ENCODE measurements around the gene POU2F3. TPM values are rescaled to one million over a fixed set of nuclear protein-coding genes. Genes with fewer than 3 reads are reported as not detected.
"Not testable (repeated sequence)": the region's sequence is repeated elsewhere in the genome, so short reads cannot be mapped to it uniquely, and the experiment has no call there.

Gene POU2F3
- total RNA-seq, 1 donor from 2014 or later = not detected

DNA sequence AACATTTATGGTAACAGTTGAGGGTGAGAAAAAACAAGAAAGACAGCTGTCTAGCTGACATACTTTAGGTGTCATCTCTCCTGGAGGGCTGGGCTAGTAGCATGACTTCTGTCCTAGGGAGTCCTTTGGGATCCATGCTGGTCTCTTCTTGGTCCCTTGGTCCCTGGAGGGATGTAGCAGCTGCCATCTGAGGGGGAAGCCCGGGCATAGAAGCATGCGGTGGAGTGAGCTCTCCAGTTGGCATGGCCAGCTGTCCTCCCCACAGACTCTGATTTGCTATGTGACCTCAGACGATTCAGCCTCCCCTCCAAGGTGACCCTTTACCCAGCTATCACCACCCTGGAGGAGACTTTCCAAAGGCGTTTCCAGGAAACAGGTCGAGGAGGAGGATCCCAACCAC is 28.7 kb downstream of the POU2F3 start:
- intact Hi-C loops (cut with DNase I) = no loop called here
- no peak for ATAC-seq
- no peak for DNase-seq (ENCODE audit: low spot score)

- intact Hi-C loops (cut with DNase I) = no loop called here
- DNase-seq (ENCODE audit: low spot score) (no peak), ATAC-seq (no peak)
These were observed 30.4 kb downstream of the POU2F3 start for GRCh38 chr11:120270386-120270785.

DNA sequence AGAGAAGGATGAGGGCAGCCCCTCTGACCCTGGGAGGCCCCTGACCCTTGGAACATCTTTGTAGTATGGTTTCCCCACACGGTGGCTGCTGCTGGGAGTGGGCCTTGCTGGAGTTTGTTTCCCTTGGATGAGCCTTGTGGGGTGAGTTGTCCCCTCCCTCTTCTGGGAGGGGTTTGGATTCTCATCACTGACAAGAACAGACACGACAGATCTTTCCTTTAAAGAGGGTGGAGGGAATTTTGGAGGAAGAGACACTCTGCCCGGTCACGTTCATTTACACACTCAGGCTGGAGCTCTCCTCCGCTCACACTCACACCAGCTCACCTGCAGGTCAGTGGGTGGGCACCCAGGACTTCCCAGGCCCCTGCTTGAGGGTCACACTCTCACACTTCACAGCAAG is 31.7 kb downstream of the POU2F3 start:
- DNase-seq (ENCODE audit: low spot score) (no peak), ATAC-seq (no peak)
- intact Hi-C loops (cut with DNase I) = no loop called here

GRCh38 chr11:120272303-120272702 is 32.4 kb downstream of the POU2F3 start:
- no peak for DNase-seq (ENCODE audit: low spot score)
- ATAC-seq = no peak
- intact Hi-C loops (cut with DNase I) = no loop called here

DNA sequence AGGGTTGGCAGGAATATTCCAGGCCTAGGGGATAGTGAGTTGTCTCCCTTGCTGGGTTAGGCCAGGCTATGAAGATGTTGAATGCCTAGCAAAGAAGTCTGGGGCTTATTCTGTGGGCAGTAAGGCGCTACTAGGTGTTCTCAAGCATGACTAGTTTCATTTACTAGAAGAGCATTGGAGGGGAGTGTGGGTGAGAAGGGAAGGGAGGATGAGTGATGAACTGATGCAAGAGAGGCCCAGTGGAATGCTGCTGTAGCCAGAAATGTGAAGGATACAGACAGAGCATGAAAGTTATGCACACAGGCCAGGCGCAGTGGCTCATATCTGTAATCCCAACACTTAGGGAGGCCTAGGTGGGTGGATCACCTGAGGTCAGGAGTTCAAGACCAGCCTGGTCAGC is 33.5 kb downstream of the POU2F3 start:
- intact Hi-C loops (cut with DNase I) = no loop called here
- ATAC-seq = no peak
- no peak for DNase-seq (ENCODE audit: low spot score)

DNA sequence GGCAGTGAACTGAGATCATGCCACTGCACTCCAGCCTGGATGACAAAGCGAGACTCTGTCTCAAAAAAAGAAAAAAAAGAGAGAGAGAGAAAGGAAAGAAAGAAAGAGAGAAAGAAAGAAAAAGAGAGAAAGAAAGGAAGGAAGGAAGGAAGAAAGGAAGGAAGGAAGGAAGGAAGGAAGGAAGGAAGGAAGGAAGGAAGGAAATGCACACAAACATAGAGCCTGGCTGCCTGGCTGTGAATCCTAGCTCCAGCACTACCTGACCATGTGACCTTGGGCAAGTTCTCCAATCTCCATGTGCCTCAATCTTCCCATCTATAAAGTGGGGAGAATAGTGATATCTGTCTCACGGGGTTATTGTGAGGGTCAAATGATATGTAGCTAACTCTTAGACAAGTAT is 34.0 kb downstream of the POU2F3 start:
- DNase-seq (ENCODE audit: low spot score); ATAC-seq: not testable (repeated sequence)

DNA sequence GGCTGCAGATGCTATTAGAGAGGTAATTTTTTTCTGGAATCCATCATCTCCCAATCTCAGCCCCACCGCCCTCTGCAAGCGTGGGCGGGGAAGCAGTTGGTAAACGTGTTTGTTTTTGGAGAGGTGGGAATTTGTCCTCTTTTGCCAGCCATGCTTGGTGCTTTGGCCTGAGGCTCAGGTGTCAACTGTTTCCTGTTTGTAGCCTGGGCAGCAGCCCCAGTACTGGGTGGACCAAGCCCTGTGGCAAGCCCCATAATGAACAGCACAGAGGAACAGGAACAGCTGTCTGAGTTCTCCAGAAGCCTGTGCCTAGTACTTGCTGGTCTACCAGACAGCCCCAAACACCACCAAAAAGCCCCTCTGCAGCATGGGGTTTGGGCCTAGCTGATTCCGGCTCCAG is 39.6 kb downstream of the POU2F3 start:
- no peak for DNase-seq (ENCODE audit: low spot score)
- intact Hi-C loops (cut with DNase I) = no loop called here
- no peak for ATAC-seq

More for the DNA sequence above, 34.0 kb downstream of the POU2F3 start:
- intact Hi-C loops (cut with DNase I) = not testable (repeated sequence)

- no peak for ATAC-seq
- intact Hi-C loops (cut with DNase I) = no loop called here
These were observed 40.7 kb downstream of the POU2F3 start for GRCh38 chr11:120280600-120281051.

GRCh38 chr11:120281143-120281795 is 41.3 kb downstream of the POU2F3 start:
- ATAC-seq (no peak), DNase-seq (ENCODE audit: low spot score) (no peak)
- intact Hi-C loops (cut with DNase I) = no loop called here

More at GRCh38 chr11:120280600-120281051, 40.7 kb downstream of the POU2F3 start:
- no peak for DNase-seq (ENCODE audit: low spot score)

DNA sequence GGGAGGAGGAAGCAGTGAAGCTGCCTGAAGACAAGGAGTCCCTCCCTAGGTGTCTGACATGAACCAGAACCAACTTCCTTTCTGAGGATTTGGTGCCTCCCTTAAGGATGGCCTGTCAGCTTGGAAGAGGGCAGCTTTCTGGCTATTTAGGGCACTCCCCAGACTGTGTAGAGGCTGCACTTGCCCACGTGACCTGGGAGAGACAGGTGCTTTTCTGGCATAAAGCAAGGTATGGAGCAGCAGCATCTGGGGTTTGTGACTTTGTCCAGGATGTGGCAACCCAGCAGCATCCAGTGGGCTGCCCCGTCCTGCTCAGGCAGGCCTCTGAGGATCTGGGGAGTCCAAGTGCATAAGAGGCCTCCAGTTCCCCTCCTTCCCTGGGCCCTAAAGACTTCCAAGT is 43.2 kb downstream of the POU2F3 start:
- DNase-seq (ENCODE audit: low spot score) (no peak), ATAC-seq (no peak)
- intact Hi-C loops (cut with DNase I) = no loop called here

- ATAC-seq (no peak), DNase-seq (ENCODE audit: low spot score) (no peak)
- intact Hi-C loops (cut with DNase I) = no loop called here
These were observed 44.3 kb downstream of the POU2F3 start for GRCh38 chr11:120284272-120284671.

GRCh38 chr11:120285256-120285655 is 45.3 kb downstream of the POU2F3 start:
- ATAC-seq = no peak
- intact Hi-C loops (cut with DNase I) = no loop called here

DNA sequence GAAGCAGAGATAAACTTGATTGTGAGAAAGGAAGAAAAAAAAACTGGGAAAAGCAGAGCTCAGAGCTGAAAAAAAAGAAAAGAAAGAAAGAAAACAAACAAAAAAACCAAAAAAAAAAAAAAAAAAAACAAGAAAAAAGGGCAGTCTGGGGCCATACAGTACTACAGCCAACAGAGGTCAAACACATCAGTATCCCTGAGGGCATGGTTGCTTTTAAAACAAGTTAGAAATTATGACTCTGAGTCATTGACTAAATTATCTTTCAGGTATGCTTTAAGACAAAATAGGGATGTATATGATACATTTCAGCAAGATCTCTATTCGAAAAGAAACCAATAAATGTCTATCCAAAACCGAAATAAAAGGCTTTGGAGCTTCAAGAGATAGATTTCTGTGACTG is 48.1 kb downstream of the POU2F3 start:
- ATAC-seq = no peak

More at GRCh38 chr11:120285256-120285655, 45.3 kb downstream of the POU2F3 start:
- DNase-seq (ENCODE audit: low spot score) = no peak

GRCh38 chr11:120289426-120289825 is 49.5 kb downstream of the POU2F3 start:
- intact Hi-C loops (cut with DNase I) = no loop called here
- ATAC-seq (no peak), DNase-seq (ENCODE audit: low spot score) (no peak)

More for the DNA sequence above, 48.1 kb downstream of the POU2F3 start:
- DNase-seq (ENCODE audit: low spot score) = no peak
- intact Hi-C loops (cut with DNase I) = no loop called here

DNA sequence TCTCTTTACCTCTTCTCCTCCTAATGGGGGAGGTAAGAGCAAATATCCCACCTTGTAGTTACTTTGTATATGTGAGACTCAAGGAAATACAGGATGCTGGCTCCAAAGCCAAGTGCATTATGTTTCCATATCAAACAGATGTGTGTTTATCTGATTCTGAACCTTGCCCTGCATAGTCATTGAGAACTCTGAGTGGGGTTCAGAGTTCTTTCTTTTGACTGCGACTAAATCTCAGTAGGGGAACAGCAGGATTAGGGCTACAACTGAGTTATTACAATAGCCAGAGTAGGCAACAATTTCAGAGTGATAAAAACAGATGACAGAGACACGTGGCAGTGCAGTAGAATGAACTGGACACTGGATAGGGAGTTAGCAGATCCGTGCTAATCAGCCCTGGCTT is 51.0 kb downstream of the POU2F3 start:
- no peak for ATAC-seq
- intact Hi-C loops (cut with DNase I) = no loop called here
- no peak for DNase-seq (ENCODE audit: low spot score)

- DNase-seq (ENCODE audit: low spot score) = no peak
These were observed 53.3 kb downstream of the POU2F3 start for GRCh38 chr11:120293038-120293800.

DNA sequence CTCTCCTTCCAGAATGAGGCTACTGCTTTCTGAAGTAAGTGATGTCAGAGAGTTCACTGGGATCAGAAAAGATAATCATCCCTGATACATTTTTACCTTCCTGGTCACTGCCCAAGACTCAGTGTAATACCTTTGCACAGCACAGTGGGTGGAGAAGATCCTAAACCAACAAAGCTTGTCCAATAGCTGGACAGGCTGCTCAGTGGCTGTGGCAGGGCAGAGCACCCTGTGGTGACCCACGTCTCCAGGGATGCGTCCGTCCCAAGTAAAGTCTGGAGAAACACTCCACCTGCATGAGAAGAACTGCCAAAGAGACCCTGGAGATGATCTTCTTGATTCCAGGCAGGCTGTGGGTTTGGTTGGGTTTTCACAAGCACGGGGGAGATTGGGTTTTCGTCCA is 54.2 kb downstream of the POU2F3 start:
- intact Hi-C loops (cut with DNase I) = no loop called here
- ATAC-seq (no peak), DNase-seq (ENCODE audit: low spot score) (no peak)

More at GRCh38 chr11:120293038-120293800, 53.3 kb downstream of the POU2F3 start:
- intact Hi-C loops (cut with DNase I) = no loop called here
- no peak for ATAC-seq

GRCh38 chr11:120295099-120295498 is 55.2 kb downstream of the POU2F3 start:
- intact Hi-C loops (cut with DNase I) = loop anchor here (5.0 kb wide), 1 partner anchor 123 kb away; no protein-coding TSS in a partner anchor
- DNase-seq (ENCODE audit: low spot score) (no peak), ATAC-seq (no peak)

- DNase-seq (ENCODE audit: low spot score) (no peak), ATAC-seq (no peak)
- intact Hi-C loops (cut with DNase I) = loop anchor here (5.0 kb wide), 1 partner anchor 124 kb away; no protein-coding TSS in a partner anchor
These were observed 56.6 kb downstream of the POU2F3 start for GRCh38 chr11:120296554-120296953.

- intact Hi-C loops (cut with DNase I) = loop anchor here (5.0 kb wide), 1 partner anchor 126 kb away; no protein-coding TSS in a partner anchor
- DNase-seq (ENCODE audit: low spot score) = no peak
- ATAC-seq = no peak
These were observed 58.5 kb downstream of the POU2F3 start for GRCh38 chr11:120298461-120298860.
